A549 (cell line): Measurements from ENCODE around the gene ZNF618. TPM values are rescaled to one million over a fixed set of nuclear protein-coding genes. Genes with fewer than 3 reads are reported as not detected.

ENCODE experiments used
- ATAC-seq, 2 experiments: fragments of 200-7000 bp in 1 of 2; fragments of >200 bp in 1 of 2; cut with Nextera tagmentation in 1 of 2; cut with Tn5 transposase in 1 of 2; 3 replicates each; pipeline versions ENCODE4 v1.8.0 to v1.9.1; 2018 to 2020; ENCODE audit warnings: mild to moderate bottlenecking in 1 of 2, moderate library complexity in 1 of 2
- CTCF ChIA-PET: fragments of 300-600 bp; sonication (Branson Sonifier 250); formaldehyde crosslinking; extraction: SDS; loops from one replicate; lab custom pipeline; 2021; ENCODE audit warnings: antibody characterized with exemption, inconsistent platforms; lab: Yijun Ruan, JAX
- POLR2A ChIA-PET: fragments of 350-600 bp; formaldehyde crosslinking; extraction: SDS; loops from one replicate; lab custom pipeline; 2021; ENCODE audit warnings: antibody characterized with exemption, inconsistent platforms; lab: Yijun Ruan, JAX
- DNase-seq, 2 experiments: peaks; one replicate each; pipeline versions ENCODE4 v3.0.0 to v3.0.0-alpha.2; 2011 to 2016; ENCODE audit warnings: low read depth in 1 of 2, low spot score in 1 of 2
- FAIRE-seq: peaks from 2 replicates; lab custom pipeline; 2011; peaks lifted over from hg19 to GRCh38; lab: Jason Lieb, UNC
- H3K27ac ChIP-seq, 2 experiments: fragments of >200 bp; sonication (Bioruptor Twin); formaldehyde crosslinking; 3 replicates each; pipeline ENCODE4 v1.5.1; 2016 to 2017
- H3K4me1 ChIP-seq: fragments of >200 bp; sonication (Bioruptor Twin); formaldehyde crosslinking; 3 replicates; pipeline ENCODE4 v1.6.1; 2016
- H3K4me2 ChIP-seq: fragments of >200 bp; sonication (Bioruptor Twin); formaldehyde crosslinking; 3 replicates; pipeline ENCODE4 v1.6.1; 2016
- H3K4me3 ChIP-seq: fragments of >200 bp; sonication (Bioruptor Twin); formaldehyde crosslinking; 3 replicates; pipeline ENCODE4 v1.5.1; 2016
- H3K9me3 ChIP-seq: fragments of >200 bp; sonication (Bioruptor Twin); formaldehyde crosslinking; 3 replicates; pipeline ENCODE4 v1.6.1; 2016
- CBX2 ChIP-seq: fragments of 200-600 bp; sonication (generic); IDR thresholded peaks from 2 replicates; pipeline ENCODE4 v1.6.1; 2016; ENCODE audit warnings: low read depth, mild to moderate bottlenecking, borderline replicate concordance
- CEBPB ChIP-seq, 2 experiments: fragments of >200 bp in 1 of 2; sonication (Bioruptor Twin) in 1 of 2; formaldehyde crosslinking in 1 of 2; IDR thresholded peaks; 2 replicates each; pipeline ENCODE4 v1.6.1; 2012 to 2016
- CHD2 ChIP-seq: fragments of 150-350 bp; IDR thresholded peaks from 2 replicates; pipeline ENCODE4 v1.6.1; 2014; ENCODE audit warnings: low read length; ENCODE audit not compliant: partially characterized antibody
- CHD4 ChIP-seq: fragments of 200-600 bp; sonication (generic); IDR thresholded peaks from 2 replicates; pipeline ENCODE4 v1.6.1; 2016; ENCODE audit warnings: antibody characterized with exemption, mild to moderate bottlenecking, borderline replicate concordance
- FOSB ChIP-seq: fragments of 250-450 bp; sonication (Bioruptor Pico); IDR thresholded peaks from 2 replicates; pipeline ENCODE4 v1.5.0; 2020; ENCODE audit warnings: mild to moderate bottlenecking, moderate library complexity
- HOXA7 ChIP-seq: fragments of 250-450 bp; sonication (Bioruptor Pico); IDR thresholded peaks from 2 replicates; pipeline ENCODE4 v1.5.0; 2020; ENCODE audit warnings: mild to moderate bottlenecking, moderate library complexity
- HOXB13 ChIP-seq: fragments of 250-450 bp; sonication (Bioruptor Pico); IDR thresholded peaks from 2 replicates; pipeline ENCODE4 v1.5.0; 2020; ENCODE audit warnings: low read depth, mild to moderate bottlenecking, moderate library complexity
- MAFK ChIP-seq: fragments of 450-650 bp; IDR thresholded peaks from 2 replicates; pipeline ENCODE4 v1.6.1; 2014; ENCODE audit not compliant: partially characterized antibody
- NFE2L2 ChIP-seq: fragments of 150-350 bp; conservative IDR thresholded peaks from 2 replicates; pipeline ENCODE4 v1.6.1; 2014; ENCODE audit warnings: low read length
- NPAS2 ChIP-seq: fragments of 250-450 bp; sonication (Bioruptor Pico); IDR thresholded peaks from 2 replicates; pipeline ENCODE4 v1.8.0; 2022; ENCODE audit warnings: mild to moderate bottlenecking, moderate library complexity, borderline replicate concordance
- RARB ChIP-seq: fragments of 250-450 bp; sonication (Bioruptor Pico); IDR thresholded peaks from 2 replicates; pipeline ENCODE4 v1.8.0; 2021; ENCODE audit warnings: mild to moderate bottlenecking, moderate library complexity
- RNF2 ChIP-seq: fragments of 200-600 bp; sonication (generic); IDR thresholded peaks from 2 replicates; pipeline ENCODE4 v1.6.1; 2016; ENCODE audit warnings: low read depth, mild to moderate bottlenecking, antibody characterized with exemption, moderate library complexity, borderline replicate concordance
- ZSCAN20 ChIP-seq: fragments of 250-450 bp; sonication (Bioruptor Pico); IDR thresholded peaks from 2 replicates; pipeline ENCODE4 v1.8.0; 2022; ENCODE audit warnings: mild to moderate bottlenecking, moderate library complexity
- WGBS: methylation state at CpG from one replicate; pipeline ENCODE4 v1.1.6; 2017; ENCODE audit errors: missing lambda C conversion rate; 5-methylcytosine and 5-hydroxymethylcytosine counted together
- polyA plus RNA-seq, 4 experiments: library from polyadenylated mRNA; depleted of rRNA in 3 of 4; stranded (reverse); fragments of >200 nt; fragmentation: RNase III in 1 of 4; extraction: RNeasy Plus Mini Kit Qiagen cat#74134 plus additional on column Dnase treatment in 1 of 4; gene quantifications; 2 replicates in 3 of 4; 3 replicates in 1 of 4; pipeline ENCODE4 v1.2.3, GENCODE V29; 2011 to 2017
- TF ChIP-seq, protein P1 (sequence below): fragments of 200-600 bp; sonication (generic); IDR thresholded peaks from 2 replicates; pipeline ENCODE4 v1.6.1; 2016; ENCODE audit warnings: antibody characterized with exemption, mild to moderate bottlenecking, moderate library complexity
- TF ChIP-seq, protein P2 (sequence below): IDR thresholded peaks from 2 replicates; pipeline ENCODE4 v1.6.1; 2012
- TF ChIP-seq, protein P3 (sequence below): fragments of 250-450 bp; sonication (Bioruptor Pico); IDR thresholded peaks from 2 replicates; pipeline ENCODE4 v1.5.0; 2021; ENCODE audit warnings: mild to moderate bottlenecking, moderate library complexity, borderline replicate concordance
- TF ChIP-seq, protein P4 (sequence below): IDR thresholded peaks from 2 replicates; pipeline ENCODE4 v1.6.1; 2012

ZNF618 gene
- polyA plus RNA-seq, 2 of the 4 experiments (the other 2 are of a cell fraction): 9.0 to 10.0 TPM

DNA sequence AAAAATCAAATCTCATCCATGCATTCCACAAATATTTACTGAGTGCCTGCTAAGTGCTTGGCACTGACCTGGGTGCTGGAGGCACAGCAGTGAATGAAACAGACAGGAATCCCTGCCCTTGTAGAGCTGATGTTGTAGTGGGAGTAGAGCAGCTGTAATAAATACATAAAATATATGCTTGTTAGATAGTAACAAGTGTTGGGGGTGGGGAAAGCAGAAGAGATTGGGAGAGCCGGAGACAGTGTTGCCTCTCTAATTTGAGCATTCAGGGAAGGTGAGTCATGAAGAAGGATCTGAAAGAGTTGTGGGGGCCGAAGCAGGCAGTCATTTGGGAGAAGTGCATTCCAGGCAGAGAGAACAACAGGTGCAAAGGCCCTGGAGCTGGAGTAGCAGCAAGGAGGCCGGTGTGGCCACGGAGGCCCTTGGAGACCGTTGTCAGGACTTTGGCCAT is 97.9 kb downstream of the ZNF618 start:
- peak; percentile 32 to 73; a peak in 4 of 6 replicates for ATAC-seq
- peaks cover 9% of the 10 kb centered on the region for H3K9me3 ChIP-seq
- CTCF ChIA-PET: interaction anchor here (0.6 to 2.0 kb wide), 4 partner anchors 10 to 315 kb away, joined by 3 to 5 read pairs (median 4); no protein-coding TSS in a partner anchor
- no peak for FAIRE-seq
- H3K4me3 ChIP-seq: no peak overlapping the region
- WGBS: 55% methylated on average over 5 of the region's 5 CpGs
- POLR2A ChIA-PET: interaction anchor here (0.6 kb wide), 1 partner anchor 367 kb away, joined by 3 read pairs; no protein-coding TSS in a partner anchor
- peaks cover 20% of the 10 kb centered on the region for H3K4me1 ChIP-seq
- peak overlapping the region; percentile 53 for H3K4me2 ChIP-seq
- H3K27ac ChIP-seq: peak overlapping the region in 1 of 2 experiments; percentile 46; a peak in 3 of 6 replicates
- peak in 1 of 2 experiments; percentile 29 for DNase-seq
- TF ChIP-seq RNF2: no peak
- no peak for TF ChIP-seq CBX2
- TF ChIP-seq CHD4: no peak
- TF ChIP-seq, protein P1, sequence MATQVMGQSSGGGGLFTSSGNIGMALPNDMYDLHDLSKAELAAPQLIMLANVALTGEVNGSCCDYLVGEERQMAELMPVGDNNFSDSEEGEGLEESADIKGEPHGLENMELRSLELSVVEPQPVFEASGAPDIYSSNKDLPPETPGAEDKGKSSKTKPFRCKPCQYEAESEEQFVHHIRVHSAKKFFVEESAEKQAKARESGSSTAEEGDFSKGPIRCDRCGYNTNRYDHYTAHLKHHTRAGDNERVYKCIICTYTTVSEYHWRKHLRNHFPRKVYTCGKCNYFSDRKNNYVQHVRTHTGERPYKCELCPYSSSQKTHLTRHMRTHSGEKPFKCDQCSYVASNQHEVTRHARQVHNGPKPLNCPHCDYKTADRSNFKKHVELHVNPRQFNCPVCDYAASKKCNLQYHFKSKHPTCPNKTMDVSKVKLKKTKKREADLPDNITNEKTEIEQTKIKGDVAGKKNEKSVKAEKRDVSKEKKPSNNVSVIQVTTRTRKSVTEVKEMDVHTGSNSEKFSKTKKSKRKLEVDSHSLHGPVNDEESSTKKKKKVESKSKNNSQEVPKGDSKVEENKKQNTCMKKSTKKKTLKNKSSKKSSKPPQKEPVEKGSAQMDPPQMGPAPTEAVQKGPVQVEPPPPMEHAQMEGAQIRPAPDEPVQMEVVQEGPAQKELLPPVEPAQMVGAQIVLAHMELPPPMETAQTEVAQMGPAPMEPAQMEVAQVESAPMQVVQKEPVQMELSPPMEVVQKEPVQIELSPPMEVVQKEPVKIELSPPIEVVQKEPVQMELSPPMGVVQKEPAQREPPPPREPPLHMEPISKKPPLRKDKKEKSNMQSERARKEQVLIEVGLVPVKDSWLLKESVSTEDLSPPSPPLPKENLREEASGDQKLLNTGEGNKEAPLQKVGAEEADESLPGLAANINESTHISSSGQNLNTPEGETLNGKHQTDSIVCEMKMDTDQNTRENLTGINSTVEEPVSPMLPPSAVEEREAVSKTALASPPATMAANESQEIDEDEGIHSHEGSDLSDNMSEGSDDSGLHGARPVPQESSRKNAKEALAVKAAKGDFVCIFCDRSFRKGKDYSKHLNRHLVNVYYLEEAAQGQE: peak; percentile 32; the same call in 1 of the 2 replicates
- TF ChIP-seq, protein P2, sequence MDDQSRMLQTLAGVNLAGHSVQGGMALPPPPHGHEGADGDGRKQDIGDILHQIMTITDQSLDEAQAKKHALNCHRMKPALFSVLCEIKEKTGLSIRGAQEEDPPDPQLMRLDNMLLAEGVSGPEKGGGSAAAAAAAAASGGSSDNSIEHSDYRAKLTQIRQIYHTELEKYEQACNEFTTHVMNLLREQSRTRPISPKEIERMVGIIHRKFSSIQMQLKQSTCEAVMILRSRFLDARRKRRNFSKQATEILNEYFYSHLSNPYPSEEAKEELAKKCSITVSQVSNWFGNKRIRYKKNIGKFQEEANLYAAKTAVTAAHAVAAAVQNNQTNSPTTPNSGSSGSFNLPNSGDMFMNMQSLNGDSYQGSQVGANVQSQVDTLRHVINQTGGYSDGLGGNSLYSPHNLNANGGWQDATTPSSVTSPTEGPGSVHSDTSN: no peak
- no peak for TF ChIP-seq HOXB13
- TF ChIP-seq CEBPB (IDR thresholded peaks at IDR 0.05): no peak

DNA sequence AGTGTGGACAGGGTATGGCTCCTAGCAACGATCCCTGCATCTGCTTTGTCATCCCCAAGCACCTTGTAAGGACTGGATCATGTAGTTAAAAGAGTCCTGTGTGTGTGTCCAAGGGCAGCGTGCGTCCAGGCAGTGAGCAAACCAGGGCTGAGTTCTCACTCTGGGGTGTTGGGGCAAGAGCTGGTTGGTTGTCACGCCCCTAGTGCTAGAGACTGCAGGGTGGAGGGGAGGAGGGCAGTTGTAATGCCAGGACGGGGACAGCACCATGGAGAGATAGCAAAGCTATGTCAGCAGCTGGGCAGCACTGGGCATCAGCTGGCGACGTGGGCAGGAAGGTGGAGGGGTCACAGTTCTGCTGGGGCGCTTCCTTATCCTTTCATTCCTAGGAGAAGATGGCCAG is 100.8 kb downstream of the ZNF618 start:
- DNase-seq (no peak), FAIRE-seq (no peak), ATAC-seq (no peak)
- H3K4me1 ChIP-seq: peaks cover 20% of the 10 kb centered on the region
- WGBS: 98% methylated on average over 8 of the region's 8 CpGs
- H3K9me3 ChIP-seq: no peaks in the 10 kb centered on the region
- TF ChIP-seq NFE2L2: no peak
- TF ChIP-seq, protein P2: no peak
- no peak for TF ChIP-seq HOXA7
- no peak for TF ChIP-seq CHD2
- TF ChIP-seq MAFK: no peak
- TF ChIP-seq ZSCAN20 (CRISPR knock-in tag): no peak
- TF ChIP-seq, protein P3, sequence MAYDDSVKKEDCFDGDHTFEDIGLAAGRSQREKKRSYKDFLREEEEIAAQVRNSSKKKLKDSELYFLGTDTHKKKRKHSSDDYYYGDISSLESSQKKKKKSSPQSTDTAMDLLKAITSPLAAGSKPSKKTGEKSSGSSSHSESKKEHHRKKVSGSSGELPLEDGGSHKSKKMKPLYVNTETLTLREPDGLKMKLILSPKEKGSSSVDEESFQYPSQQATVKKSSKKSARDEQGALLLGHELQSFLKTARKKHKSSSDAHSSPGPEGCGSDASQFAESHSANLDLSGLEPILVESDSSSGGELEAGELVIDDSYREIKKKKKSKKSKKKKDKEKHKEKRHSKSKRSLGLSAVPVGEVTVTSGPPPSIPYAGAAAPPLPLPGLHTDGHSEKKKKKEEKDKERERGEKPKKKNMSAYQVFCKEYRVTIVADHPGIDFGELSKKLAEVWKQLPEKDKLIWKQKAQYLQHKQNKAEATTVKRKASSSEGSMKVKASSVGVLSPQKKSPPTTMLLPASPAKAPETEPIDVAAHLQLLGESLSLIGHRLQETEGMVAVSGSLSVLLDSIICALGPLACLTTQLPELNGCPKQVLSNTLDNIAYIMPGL: no peak
- no peak for TF ChIP-seq RARB (CRISPR knock-in tag)
- TF ChIP-seq HOXB13: no peak
- TF ChIP-seq, protein P4, sequence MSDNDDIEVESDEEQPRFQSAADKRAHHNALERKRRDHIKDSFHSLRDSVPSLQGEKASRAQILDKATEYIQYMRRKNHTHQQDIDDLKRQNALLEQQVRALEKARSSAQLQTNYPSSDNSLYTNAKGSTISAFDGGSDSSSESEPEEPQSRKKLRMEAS: no peak
- TF ChIP-seq FOSB (CRISPR knock-in tag): no peak
- TF ChIP-seq NPAS2: no peak
- TF ChIP-seq, protein P1: no peak
- ChIA-PET CTCF (interaction anchor here (0.6 to 4.7 kb wide), 5 partner anchors 9 to 131 kb away, joined by 3 to 15 read pairs (median 3); no protein-coding TSS in a partner anchor), POLR2A (no interaction called here)
- H3K27ac ChIP-seq: no peak overlapping the region
- no peak overlapping the region for H3K4me2 ChIP-seq
- no peak overlapping the region for H3K4me3 ChIP-seq
